Measurements from ENCODE around the gene SSBP2. TPM values are rescaled to one million over a fixed set of nuclear protein-coding genes. Genes with fewer than 3 reads are reported as not detected.

The SSBP2 gene
- polyA plus RNA-seq, 12 donors: 32.9 to 79.9 (median 63.4) TPM; not detected in 1

- DNase-seq: no peak
Observed at GRCh38 chr5:81395262-81395661, 355.6 kb downstream of the SSBP2 start.

DNA sequence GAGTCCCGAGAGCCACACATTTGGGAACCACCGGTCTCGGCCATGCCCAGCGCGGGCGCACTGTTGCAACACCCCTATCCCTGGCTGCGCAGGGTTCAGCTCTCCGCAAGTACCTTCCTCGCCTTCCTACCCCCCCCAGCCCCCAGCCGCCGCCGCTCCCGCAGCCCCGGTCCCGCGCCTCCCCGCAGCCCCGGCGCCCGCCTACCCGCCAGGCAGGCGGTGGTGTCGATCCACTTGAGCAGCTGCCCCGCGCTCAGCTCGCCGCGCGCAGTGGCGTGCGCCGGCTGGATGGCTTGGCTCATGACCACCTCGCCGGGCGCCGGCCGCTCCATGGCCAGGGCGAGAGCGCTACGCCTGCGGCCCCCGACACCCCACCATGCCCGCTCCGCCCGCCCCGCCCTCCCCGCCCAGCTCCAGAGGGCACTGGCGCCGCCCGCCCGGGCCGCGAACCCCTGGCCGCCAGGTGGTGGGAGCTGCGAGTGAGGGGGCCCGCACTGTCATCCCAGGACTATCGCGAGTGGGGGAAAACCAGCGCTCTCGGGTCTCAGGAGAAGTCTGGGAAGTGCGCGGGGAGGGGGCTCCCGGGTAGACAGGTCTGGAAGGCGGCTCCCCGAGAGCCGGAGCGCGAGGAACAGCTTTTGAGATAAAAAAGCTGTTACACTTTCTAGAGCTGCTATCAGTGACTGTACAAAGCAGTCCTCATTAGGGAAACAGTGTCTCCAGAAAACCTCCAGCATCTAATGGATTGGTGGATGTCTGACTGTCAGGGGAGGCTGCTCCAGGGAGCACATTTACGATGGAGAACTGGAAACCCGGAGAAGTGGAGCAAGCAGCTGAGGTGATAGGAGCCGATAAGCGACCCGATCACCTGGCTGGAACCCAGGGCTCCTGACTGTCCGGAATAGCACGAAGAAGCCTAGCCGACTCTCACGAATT lies 356.8 kb downstream of the SSBP2 start, which contains the start of gene ACOT12:
ACOT12 (minus strand) TSS at position 352 of the 936 bp plus-strand sequence; CDS start at position 332, 20 bp downstream.
- DNase-seq: no peak

GRCh38 chr5:81393430-81393782 lies 357.5 kb downstream of the SSBP2 start:
- no peak for DNase-seq

- DNase-seq: no peak
Observed at GRCh38 chr5:81389025-81389424, 361.9 kb downstream of the SSBP2 start.

DNA sequence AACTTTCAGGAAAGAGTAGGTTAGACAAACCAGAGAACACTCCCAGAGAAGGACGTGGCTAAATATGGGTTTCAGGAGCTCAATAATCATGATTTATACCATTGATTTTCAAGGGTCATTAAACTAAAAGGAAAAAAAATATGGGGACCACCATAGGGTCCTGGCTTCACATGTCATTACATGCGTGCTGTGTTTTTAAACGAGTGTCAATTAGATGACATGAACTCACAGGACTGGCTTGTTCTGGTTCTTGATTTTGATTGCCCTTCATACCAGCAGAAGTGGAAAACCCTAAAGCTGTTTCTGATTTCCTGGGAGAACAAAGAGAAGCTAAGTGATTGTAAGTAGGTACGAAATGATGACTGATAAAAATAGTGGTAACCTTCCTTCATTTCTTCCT lies 362.7 kb downstream of the SSBP2 start:
- DNase-seq: no peak

DNA sequence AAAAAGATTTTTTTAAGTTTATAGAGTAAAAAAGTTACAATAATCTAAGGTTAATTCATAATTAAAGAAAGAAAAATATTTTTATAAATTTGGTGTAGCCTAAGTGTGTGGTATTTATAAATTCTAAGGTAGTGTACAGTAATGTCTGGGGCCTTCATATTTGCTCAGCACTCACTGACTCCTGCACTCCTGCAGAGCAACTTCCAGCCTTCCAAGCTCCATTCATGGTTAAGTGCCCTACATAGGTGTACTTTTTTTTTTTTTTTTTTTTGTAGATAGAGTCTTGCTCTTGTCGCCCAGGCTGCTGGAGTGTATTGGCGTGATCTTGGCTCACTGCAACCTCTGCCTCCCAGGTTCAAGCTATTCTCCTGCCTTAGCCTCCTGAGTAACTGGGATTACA lies 367.0 kb downstream of the SSBP2 start:
- DNase-seq: no peak

- no peak for DNase-seq
Observed at GRCh38 chr5:81371354-81371876, 379.5 kb downstream of the SSBP2 start.

- DNase-seq: no peak
Observed at GRCh38 chr5:81370912-81371311, 380.0 kb downstream of the SSBP2 start.

GRCh38 chr5:81365541-81365940 lies 385.4 kb downstream of the SSBP2 start:
- no peak for DNase-seq

DNA sequence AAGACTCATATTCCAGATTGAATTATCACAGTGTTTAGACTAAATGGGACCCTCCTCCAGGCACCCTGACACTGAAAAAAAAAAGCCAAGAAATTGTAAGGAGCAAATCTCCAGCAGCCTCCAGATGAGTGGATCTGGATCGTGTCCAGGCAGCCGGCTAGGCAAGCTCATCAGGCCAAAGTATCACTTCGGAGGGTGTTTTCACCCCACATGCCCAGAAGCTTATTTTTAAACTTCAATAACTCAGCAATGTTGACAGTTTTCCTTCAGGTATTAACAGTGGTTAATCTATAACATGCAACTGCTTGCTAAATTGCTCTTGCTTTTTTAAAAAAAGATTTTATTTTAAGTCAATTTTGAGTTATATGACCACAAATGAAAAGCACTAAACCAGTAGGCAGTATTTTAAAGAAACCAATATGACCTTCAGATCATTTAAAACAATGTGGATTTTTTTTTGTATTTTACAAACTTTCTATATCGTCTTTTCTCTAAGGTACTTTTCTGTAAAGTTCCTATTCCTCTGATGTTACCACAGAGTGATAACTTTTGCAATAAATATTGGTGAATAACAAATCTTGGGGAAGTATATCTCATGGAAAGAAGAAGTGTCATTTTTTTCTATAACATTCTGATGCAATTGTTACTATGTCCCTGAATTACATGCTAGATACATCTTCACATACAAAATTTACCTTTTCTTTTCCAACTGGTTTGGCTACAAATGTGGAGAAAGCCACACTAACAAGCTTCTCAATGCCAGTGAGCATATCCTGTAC lies 387.6 kb downstream of the SSBP2 start:
- no peak for DNase-seq

Other genes with a start within 250 kb of the SSBP2 start
- gene ATG10, start 220.9 kb upstream of the SSBP2 start, polyA plus RNA-seq (ENCODE audit: insufficient read length in 12 of 12): 10 to 100 TPM in 5 of 12 donors, 1 to 10 TPM in 5, not detected in 2; 6.8 to 12.0 (median 9.6) TPM